ENCODE results near the gene UBL7.
A peak's percentile ranks its signal among the peaks of the same experiment; 100 is the strongest.
"Not testable (repeated sequence)": the region's sequence is repeated elsewhere in the genome, so short reads cannot be mapped to it uniquely, and the experiment has no call there.

Gene UBL7

GRCh38 chr15:74461847-74462511 lies 1.0 kb upstream of the UBL7 start:
- Histone ChIP-seq H3K4me3 (ENCODE audit: low read depth, low read length, poor library complexity, severe bottlenecking) (peak overlapping the region; percentile 90), H2AFZ (ENCODE audit: low read length) (no peak overlapping the region), H4K20me1 (ENCODE audit: insufficient read depth, low read length) (no peaks in the 10 kb centered on the region), H3K36me3 (ENCODE audit: insufficient read depth, low read length) (peaks cover 14% of the 10 kb centered on the region), H3K9me3 (ENCODE audit: low read length) (no peaks in the 10 kb centered on the region), H3K27me3 (ENCODE audit: insufficient read depth, low read length) (no peaks in the 10 kb centered on the region), H3K9me2 (ENCODE audit: low read depth, low read length) (no peaks in the 10 kb centered on the region), H3K9ac (ENCODE audit: low read length) (peak overlapping the region; percentile 94), H3K79me2 (ENCODE audit: insufficient read depth, low read length) (peaks cover 9% of the 10 kb centered on the region), H3K4me1 (ENCODE audit: insufficient read depth, low read length, severe bottlenecking) (peaks cover 34% of the 10 kb centered on the region), H3K27ac (ENCODE audit: low read depth, low read length, poor library complexity, severe bottlenecking) (peak overlapping the region; percentile 41), H3F3A (ENCODE audit: insufficient read depth, low read length) (no peaks in the 10 kb centered on the region), H3K4me2 (ENCODE audit: low read length) (peak overlapping the region; percentile 88)
- no peak for TF ChIP-seq EZH2 (IDR thresholded peaks at IDR 0.05; ENCODE audit: borderline replicate concordance, low read length)
- no peak for TF ChIP-seq CTCF (IDR thresholded peaks at IDR 0.05; ENCODE audit: low read length)

GRCh38 chr15:74460298-74460697 lies 662 bp downstream of the UBL7 start:
- TF ChIP-seq CTCF (IDR thresholded peaks at IDR 0.05; ENCODE audit: low read length) (no peak), EZH2 (IDR thresholded peaks at IDR 0.05; ENCODE audit: borderline replicate concordance, low read length) (no peak)
- Histone ChIP-seq H3F3A (ENCODE audit: insufficient read depth, low read length) (no peaks in the 10 kb centered on the region), H3K36me3 (ENCODE audit: insufficient read depth, low read length) (peaks cover 14% of the 10 kb centered on the region; the same call in 1 of the 2 replicates), H3K27me3 (ENCODE audit: insufficient read depth, low read length) (no peaks in the 10 kb centered on the region), H2AFZ (ENCODE audit: low read length) (peak overlapping the region; percentile 52; the same call in 1 of the 2 replicates), H3K79me2 (ENCODE audit: insufficient read depth, low read length) (peaks cover 9% of the 10 kb centered on the region), H3K4me1 (ENCODE audit: insufficient read depth, low read length, severe bottlenecking) (peaks cover 34% of the 10 kb centered on the region), H3K4me3 (ENCODE audit: low read depth, low read length, poor library complexity, severe bottlenecking) (peak overlapping the region; percentile 90), H3K9me3 (ENCODE audit: low read length) (no peaks in the 10 kb centered on the region), H3K27ac (ENCODE audit: low read depth, low read length, poor library complexity, severe bottlenecking) (peak overlapping the region; percentile 67), H3K4me2 (ENCODE audit: low read length) (peak overlapping the region; percentile 97), H3K9ac (ENCODE audit: low read length) (peak overlapping the region; percentile 94), H4K20me1 (ENCODE audit: insufficient read depth, low read length) (no peaks in the 10 kb centered on the region), H3K9me2 (ENCODE audit: low read depth, low read length) (no peaks in the 10 kb centered on the region)

- peaks cover 34% of the 10 kb centered on the region for H3K4me1 ChIP-seq (ENCODE audit: insufficient read depth, low read length, severe bottlenecking)
- peaks cover 19% of the 10 kb centered on the region for H3K36me3 ChIP-seq (ENCODE audit: insufficient read depth, low read length)
- H3K9me2 ChIP-seq (ENCODE audit: low read depth, low read length); H3K79me2 ChIP-seq (ENCODE audit: insufficient read depth, low read length); H4K20me1 ChIP-seq (ENCODE audit: insufficient read depth, low read length); H3F3A ChIP-seq (ENCODE audit: insufficient read depth, low read length); H2AFZ ChIP-seq (ENCODE audit: low read length); H3K9me3 ChIP-seq (ENCODE audit: low read length); H3K27me3 ChIP-seq (ENCODE audit: insufficient read depth, low read length): not testable (repeated sequence)
- H3K4me2 ChIP-seq (ENCODE audit: low read length) = peak overlapping the region; percentile 97
- H3K4me3 ChIP-seq (ENCODE audit: low read depth, low read length, poor library complexity, severe bottlenecking) = peak overlapping the region; percentile 90
- H3K9ac ChIP-seq (ENCODE audit: low read length) = peak overlapping the region; percentile 94; the same call in 1 of the 2 replicates
- H3K27ac ChIP-seq (ENCODE audit: low read depth, low read length, poor library complexity, severe bottlenecking) = peak overlapping the region; percentile 67
Measured at GRCh38 chr15:74459798-74460197, 1.2 kb downstream of the UBL7 start.

GRCh38 chr15:74458473-74458872 lies 2.5 kb downstream of the UBL7 start:
- no peak overlapping the region for H3K4me2 ChIP-seq (ENCODE audit: low read length)
- no peaks in the 10 kb centered on the region for H3K9me3 ChIP-seq (ENCODE audit: low read length)
- H3K9me2 ChIP-seq (ENCODE audit: low read depth, low read length) = no peaks in the 10 kb centered on the region
- no peaks in the 10 kb centered on the region for H3F3A ChIP-seq (ENCODE audit: insufficient read depth, low read length)
- peaks cover 22% of the 10 kb centered on the region for H3K36me3 ChIP-seq (ENCODE audit: insufficient read depth, low read length)
- no peak overlapping the region for H2AFZ ChIP-seq (ENCODE audit: low read length)
- H3K27ac ChIP-seq (ENCODE audit: low read depth, low read length, poor library complexity, severe bottlenecking) = no peak overlapping the region
- peaks cover 30% of the 10 kb centered on the region for H3K4me1 ChIP-seq (ENCODE audit: insufficient read depth, low read length, severe bottlenecking)
- H4K20me1 ChIP-seq (ENCODE audit: insufficient read depth, low read length) = no peaks in the 10 kb centered on the region
- H3K4me3 ChIP-seq (ENCODE audit: low read depth, low read length, poor library complexity, severe bottlenecking) = no peak overlapping the region
- peaks cover 9% of the 10 kb centered on the region for H3K79me2 ChIP-seq (ENCODE audit: insufficient read depth, low read length)
- no peak overlapping the region for H3K9ac ChIP-seq (ENCODE audit: low read length)
- no peak for TF ChIP-seq CTCF (IDR thresholded peaks at IDR 0.05; ENCODE audit: low read length)
- no peak for TF ChIP-seq EZH2 (IDR thresholded peaks at IDR 0.05; ENCODE audit: borderline replicate concordance, low read length)
- H3K27me3 ChIP-seq (ENCODE audit: insufficient read depth, low read length) = no peaks in the 10 kb centered on the region

GRCh38 chr15:74457036-74457435 lies 3.9 kb downstream of the UBL7 start:
- H2AFZ ChIP-seq (ENCODE audit: low read length); H3K79me2 ChIP-seq (ENCODE audit: insufficient read depth, low read length); H3K4me2 ChIP-seq (ENCODE audit: low read length); H3K4me3 ChIP-seq (ENCODE audit: low read depth, low read length, poor library complexity, severe bottlenecking); H3K9ac ChIP-seq (ENCODE audit: low read length); H4K20me1 ChIP-seq (ENCODE audit: insufficient read depth, low read length); H3K27ac ChIP-seq (ENCODE audit: low read depth, low read length, poor library complexity, severe bottlenecking); H3F3A ChIP-seq (ENCODE audit: insufficient read depth, low read length); H3K27me3 ChIP-seq (ENCODE audit: insufficient read depth, low read length); H3K9me3 ChIP-seq (ENCODE audit: low read length); H3K9me2 ChIP-seq (ENCODE audit: low read depth, low read length): not testable (repeated sequence)
- Histone ChIP-seq H3K4me1 (ENCODE audit: insufficient read depth, low read length, severe bottlenecking) (peaks cover 16% of the 10 kb centered on the region), H3K36me3 (ENCODE audit: insufficient read depth, low read length) (peaks cover 33% of the 10 kb centered on the region)

All from OCI-LY1 (cell line).